ENCODE data around the gene FRYL. TPM values are rescaled to one million over a fixed set of nuclear protein-coding genes. Genes with fewer than 3 reads are reported as not detected.

The FRYL gene
- total and polyA plus RNA-seq, 2 of the 8 experiments (the other 6 are each of a cell fraction or from before 2014, with no cell fraction given), result 8.0 to 36.5 TPM

DNA sequence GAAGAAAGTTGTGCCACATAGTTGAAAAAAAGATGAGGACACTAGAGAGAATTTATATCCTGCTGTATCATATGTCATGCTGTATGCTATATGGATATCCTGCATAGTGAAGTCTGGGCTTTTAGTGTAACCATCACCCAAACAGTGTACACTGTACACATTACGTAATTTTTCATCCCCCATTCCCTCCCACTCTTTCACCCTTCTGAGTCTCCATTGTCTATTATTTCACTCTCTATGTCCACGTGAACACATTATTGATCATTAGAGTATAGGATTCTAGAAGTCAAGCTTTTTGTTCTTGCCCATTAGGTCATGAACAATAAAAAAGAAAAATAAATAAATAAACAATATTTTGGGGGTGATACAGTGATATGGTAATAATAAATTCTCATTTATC, 18.0 kb upstream of the FRYL start (continued):
- TF ChIP-seq, protein P1, sequence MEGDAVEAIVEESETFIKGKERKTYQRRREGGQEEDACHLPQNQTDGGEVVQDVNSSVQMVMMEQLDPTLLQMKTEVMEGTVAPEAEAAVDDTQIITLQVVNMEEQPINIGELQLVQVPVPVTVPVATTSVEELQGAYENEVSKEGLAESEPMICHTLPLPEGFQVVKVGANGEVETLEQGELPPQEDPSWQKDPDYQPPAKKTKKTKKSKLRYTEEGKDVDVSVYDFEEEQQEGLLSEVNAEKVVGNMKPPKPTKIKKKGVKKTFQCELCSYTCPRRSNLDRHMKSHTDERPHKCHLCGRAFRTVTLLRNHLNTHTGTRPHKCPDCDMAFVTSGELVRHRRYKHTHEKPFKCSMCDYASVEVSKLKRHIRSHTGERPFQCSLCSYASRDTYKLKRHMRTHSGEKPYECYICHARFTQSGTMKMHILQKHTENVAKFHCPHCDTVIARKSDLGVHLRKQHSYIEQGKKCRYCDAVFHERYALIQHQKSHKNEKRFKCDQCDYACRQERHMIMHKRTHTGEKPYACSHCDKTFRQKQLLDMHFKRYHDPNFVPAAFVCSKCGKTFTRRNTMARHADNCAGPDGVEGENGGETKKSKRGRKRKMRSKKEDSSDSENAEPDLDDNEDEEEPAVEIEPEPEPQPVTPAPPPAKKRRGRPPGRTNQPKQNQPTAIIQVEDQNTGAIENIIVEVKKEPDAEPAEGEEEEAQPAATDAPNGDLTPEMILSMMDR (IDR thresholded peaks at IDR 0.05; ENCODE audit: control extremely low read depth in 1 of 3, insufficient read depth in 1 of 3, low read depth in 1 of 3, low read length in 3 of 3), result no peak
- TF ChIP-seq POLR2A (IDR thresholded peaks at IDR 0.05; ENCODE audit: control extremely low read depth in 1 of 2, low read depth in 2 of 2, low read length in 2 of 2), result no peak
- no peak for TF ChIP-seq ASH2L (IDR thresholded peaks at IDR 0.05; ENCODE audit: low read length)
- TF ChIP-seq, protein P2, sequence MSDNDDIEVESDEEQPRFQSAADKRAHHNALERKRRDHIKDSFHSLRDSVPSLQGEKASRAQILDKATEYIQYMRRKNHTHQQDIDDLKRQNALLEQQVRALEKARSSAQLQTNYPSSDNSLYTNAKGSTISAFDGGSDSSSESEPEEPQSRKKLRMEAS (IDR thresholded peaks at IDR 0.05), result no peak
- TF ChIP-seq, protein P3, sequence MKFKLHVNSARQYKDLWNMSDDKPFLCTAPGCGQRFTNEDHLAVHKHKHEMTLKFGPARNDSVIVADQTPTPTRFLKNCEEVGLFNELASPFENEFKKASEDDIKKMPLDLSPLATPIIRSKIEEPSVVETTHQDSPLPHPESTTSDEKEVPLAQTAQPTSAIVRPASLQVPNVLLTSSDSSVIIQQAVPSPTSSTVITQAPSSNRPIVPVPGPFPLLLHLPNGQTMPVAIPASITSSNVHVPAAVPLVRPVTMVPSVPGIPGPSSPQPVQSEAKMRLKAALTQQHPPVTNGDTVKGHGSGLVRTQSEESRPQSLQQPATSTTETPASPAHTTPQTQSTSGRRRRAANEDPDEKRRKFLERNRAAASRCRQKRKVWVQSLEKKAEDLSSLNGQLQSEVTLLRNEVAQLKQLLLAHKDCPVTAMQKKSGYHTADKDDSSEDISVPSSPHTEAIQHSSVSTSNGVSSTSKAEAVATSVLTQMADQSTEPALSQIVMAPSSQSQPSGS (IDR thresholded peaks at IDR 0.05; ENCODE audit: low read length), result no peak
- no peak for TF ChIP-seq SAP30 (IDR thresholded peaks at IDR 0.05; ENCODE audit: insufficient read depth, insufficient replicate concordance, low read length)

Measured in H1 (cell line).